Measurements from ENCODE around the gene GALM.

Gene GALM

DNA sequence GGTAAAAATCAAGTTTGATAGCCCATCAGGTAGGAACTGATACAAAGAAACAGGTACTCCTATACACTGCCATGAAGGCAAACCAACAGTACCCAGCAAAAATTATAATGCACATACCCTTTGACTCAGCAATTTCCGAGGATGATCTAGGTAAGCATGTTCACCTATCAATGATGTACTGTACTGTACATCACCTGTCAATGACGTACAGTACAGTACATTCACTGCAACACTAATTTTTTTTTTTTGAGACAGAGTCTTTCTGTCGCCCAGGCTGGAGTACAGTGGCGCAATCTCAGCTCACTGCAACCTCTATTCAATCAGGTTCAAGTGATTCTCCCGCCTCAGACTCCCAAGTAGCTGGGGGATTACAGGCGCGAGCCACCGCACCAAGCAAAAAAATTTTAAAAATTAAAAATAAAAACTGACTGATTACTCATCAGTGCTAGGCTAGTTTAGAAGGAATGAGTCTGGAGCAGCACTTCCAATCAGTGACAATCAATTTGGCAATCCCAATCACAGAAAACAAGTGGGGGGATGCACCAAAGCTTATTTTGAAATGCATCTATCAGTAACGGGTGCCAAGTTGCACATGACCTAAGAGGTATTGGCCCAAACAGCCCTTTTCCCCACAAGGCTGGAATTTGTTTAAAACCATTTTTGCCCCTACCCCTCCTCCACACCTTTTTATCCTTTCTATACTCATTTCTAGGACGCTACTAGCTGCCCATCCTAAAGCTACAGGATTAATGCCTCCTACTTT lies 77.1 kb downstream of the GALM start:
- H3K27ac Mint-ChIP-seq = no peak overlapping the region
- peaks cover 9% of the 10 kb centered on the region for H3K9me3 Mint-ChIP-seq
- peaks cover 87% of the 10 kb centered on the region for H3K36me3 Mint-ChIP-seq (ENCODE audit: low read depth)
- H3K4me3 Mint-ChIP-seq = no peak overlapping the region
- H3K4me1 Mint-ChIP-seq = peaks cover 18% of the 10 kb centered on the region
- TF ChIP-seq, protein P1, sequence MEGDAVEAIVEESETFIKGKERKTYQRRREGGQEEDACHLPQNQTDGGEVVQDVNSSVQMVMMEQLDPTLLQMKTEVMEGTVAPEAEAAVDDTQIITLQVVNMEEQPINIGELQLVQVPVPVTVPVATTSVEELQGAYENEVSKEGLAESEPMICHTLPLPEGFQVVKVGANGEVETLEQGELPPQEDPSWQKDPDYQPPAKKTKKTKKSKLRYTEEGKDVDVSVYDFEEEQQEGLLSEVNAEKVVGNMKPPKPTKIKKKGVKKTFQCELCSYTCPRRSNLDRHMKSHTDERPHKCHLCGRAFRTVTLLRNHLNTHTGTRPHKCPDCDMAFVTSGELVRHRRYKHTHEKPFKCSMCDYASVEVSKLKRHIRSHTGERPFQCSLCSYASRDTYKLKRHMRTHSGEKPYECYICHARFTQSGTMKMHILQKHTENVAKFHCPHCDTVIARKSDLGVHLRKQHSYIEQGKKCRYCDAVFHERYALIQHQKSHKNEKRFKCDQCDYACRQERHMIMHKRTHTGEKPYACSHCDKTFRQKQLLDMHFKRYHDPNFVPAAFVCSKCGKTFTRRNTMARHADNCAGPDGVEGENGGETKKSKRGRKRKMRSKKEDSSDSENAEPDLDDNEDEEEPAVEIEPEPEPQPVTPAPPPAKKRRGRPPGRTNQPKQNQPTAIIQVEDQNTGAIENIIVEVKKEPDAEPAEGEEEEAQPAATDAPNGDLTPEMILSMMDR (IDR thresholded peaks at IDR 0.05; ENCODE audit: unreplicated experiment in 3 of 3) = no peak
- H3K27me3 Mint-ChIP-seq (ENCODE audit: low read depth) = no peaks in the 10 kb centered on the region

GRCh38 chr2:38743672-38744398 lies 77.9 kb downstream of the GALM start:
- H3K27ac Mint-ChIP-seq = peak overlapping the region in 1 of 3 experiments; percentile 40
- TF ChIP-seq, protein P1 (IDR thresholded peaks at IDR 0.05; ENCODE audit: unreplicated experiment in 3 of 3) = no peak
- H3K4me1 Mint-ChIP-seq = peaks cover 26% of the 10 kb centered on the region
- H3K36me3 Mint-ChIP-seq (ENCODE audit: low read depth) = peaks cover 87% of the 10 kb centered on the region
- peaks cover 6% of the 10 kb centered on the region for H3K9me3 Mint-ChIP-seq
- no peak overlapping the region for H3K4me3 Mint-ChIP-seq
- H3K27me3 Mint-ChIP-seq (ENCODE audit: low read depth) = no peaks in the 10 kb centered on the region

DNA sequence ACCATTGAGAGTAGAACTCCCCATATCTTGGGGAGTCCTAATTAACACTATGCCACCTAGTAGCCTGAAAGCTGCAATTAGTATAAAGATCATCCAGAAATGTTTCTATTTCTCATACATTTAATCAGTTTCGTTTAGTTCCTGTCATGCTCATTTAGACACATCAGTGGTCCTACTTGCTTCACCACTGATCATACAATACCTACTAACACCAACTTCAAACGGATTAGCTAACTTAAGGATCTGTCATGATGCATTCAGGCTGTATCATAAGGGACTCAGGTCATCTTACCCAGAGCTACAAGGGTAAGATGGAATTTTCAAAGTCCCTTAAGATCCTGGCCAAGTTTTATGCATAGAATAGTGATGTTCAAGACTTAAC lies 78.5 kb downstream of the GALM start:
- Mint-ChIP-seq H3K27me3 (ENCODE audit: low read depth) (no peaks in the 10 kb centered on the region), H3K9me3 (peaks cover 3% of the 10 kb centered on the region), H3K4me3 (no peak overlapping the region), H3K27ac (peak overlapping the region in 1 of 3 experiments; percentile 40), H3K36me3 (ENCODE audit: low read depth) (peaks cover 87% of the 10 kb centered on the region), H3K4me1 (peaks cover 32% of the 10 kb centered on the region)
- TF ChIP-seq, protein P1 (IDR thresholded peaks at IDR 0.05; ENCODE audit: unreplicated experiment in 3 of 3) = no peak

GRCh38 chr2:38745267-38745666 lies 79.4 kb downstream of the GALM start:
- H3K36me3 Mint-ChIP-seq (ENCODE audit: low read depth) = peaks cover 87% of the 10 kb centered on the region
- no peak overlapping the region for H3K27ac Mint-ChIP-seq
- no peak overlapping the region for H3K4me3 Mint-ChIP-seq
- H3K27me3 Mint-ChIP-seq (ENCODE audit: low read depth) = no peaks in the 10 kb centered on the region
- no peaks in the 10 kb centered on the region for H3K9me3 Mint-ChIP-seq
- peaks cover 39% of the 10 kb centered on the region for H3K4me1 Mint-ChIP-seq
- TF ChIP-seq, protein P1 (IDR thresholded peaks at IDR 0.05; ENCODE audit: unreplicated experiment in 3 of 3) = no peak

GRCh38 chr2:38747007-38747424 lies 81.1 kb downstream of the GALM start:
- H3K4me1 Mint-ChIP-seq = peaks cover 42% of the 10 kb centered on the region

More at GRCh38 chr2:38747007-38747424, 81.1 kb downstream of the GALM start:
- peak overlapping the region in 2 of 3 experiments; percentile 40 to 62 for H3K27ac Mint-ChIP-seq
- peaks cover 82% of the 10 kb centered on the region for H3K36me3 Mint-ChIP-seq (ENCODE audit: low read depth)
- H3K4me3 Mint-ChIP-seq = peak overlapping the region; percentile 52 to 69 (median 61)
- no peaks in the 10 kb centered on the region for H3K9me3 Mint-ChIP-seq
- no peaks in the 10 kb centered on the region for H3K27me3 Mint-ChIP-seq (ENCODE audit: low read depth)
- TF ChIP-seq, protein P1 (IDR thresholded peaks at IDR 0.05; ENCODE audit: unreplicated experiment in 3 of 3) = no peak

All from nephron (organoid).